Measurements from ENCODE around the gene ZNF277.

DNA sequence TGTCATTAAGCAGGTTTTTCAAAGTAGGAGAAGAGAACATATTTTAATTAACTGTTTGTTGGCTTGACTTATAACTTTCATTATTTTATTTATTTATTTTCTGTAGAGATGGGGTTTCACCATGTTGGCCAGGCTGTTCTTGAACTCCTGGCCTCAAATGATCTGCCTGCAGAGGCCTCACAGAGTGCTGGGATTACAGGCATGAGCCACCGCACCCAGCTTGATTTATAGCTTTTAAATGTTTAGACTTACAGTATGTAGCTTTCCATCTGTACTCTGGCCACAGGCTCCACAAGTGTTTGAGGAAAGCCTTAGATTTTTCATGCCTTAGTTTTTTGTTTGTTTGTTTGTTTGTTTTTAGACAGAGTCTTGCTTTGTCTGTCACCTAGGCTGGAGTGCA, 171.1 kb downstream of the ZNF277 start:
- no peak for TF ChIP-seq POLR2A (IDR thresholded peaks at IDR 0.05)
- TF ChIP-seq, protein P1, sequence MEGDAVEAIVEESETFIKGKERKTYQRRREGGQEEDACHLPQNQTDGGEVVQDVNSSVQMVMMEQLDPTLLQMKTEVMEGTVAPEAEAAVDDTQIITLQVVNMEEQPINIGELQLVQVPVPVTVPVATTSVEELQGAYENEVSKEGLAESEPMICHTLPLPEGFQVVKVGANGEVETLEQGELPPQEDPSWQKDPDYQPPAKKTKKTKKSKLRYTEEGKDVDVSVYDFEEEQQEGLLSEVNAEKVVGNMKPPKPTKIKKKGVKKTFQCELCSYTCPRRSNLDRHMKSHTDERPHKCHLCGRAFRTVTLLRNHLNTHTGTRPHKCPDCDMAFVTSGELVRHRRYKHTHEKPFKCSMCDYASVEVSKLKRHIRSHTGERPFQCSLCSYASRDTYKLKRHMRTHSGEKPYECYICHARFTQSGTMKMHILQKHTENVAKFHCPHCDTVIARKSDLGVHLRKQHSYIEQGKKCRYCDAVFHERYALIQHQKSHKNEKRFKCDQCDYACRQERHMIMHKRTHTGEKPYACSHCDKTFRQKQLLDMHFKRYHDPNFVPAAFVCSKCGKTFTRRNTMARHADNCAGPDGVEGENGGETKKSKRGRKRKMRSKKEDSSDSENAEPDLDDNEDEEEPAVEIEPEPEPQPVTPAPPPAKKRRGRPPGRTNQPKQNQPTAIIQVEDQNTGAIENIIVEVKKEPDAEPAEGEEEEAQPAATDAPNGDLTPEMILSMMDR (IDR thresholded peaks at IDR 0.05) = no peak
